ENCODE data around the gene SLBP. TPM values are rescaled to one million over a fixed set of nuclear protein-coding genes. Genes with fewer than 3 reads are reported as not detected.

The SLBP gene
- total and polyA plus RNA-seq, 2 donors (not counting 1 experiment from before 2014, with no cell fraction given) = 19.4 to 31.8 TPM

DNA sequence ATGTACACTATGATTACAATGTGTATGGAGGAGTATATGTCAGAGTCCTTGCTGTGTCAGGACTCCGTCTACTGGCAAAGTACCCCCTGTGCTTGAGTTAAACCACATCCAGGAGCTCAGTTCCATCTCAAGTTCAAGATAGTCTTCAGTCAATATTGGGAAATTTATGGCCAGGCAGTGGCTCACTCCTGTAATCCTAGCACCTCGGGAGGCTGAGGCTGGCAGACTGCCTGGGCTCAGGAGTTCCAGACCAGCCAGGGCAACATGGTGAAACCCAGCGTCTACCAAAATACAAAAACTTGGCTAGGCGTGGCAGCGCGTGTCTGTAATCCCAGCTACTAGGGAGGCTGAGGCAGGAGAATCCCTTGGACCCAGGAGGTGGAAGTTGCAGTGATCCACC is 5.8 kb downstream of the SLBP start:
- 100% methylated on average over 4 of the region's 6 CpGs for WGBS (ENCODE audit: insufficient coverage)
- Histone ChIP-seq H3K27ac (ENCODE audit: low read length in 2 of 2) (no peak overlapping the region), H3K36me3 (replicated peaks in 1 of 2; ENCODE audit: control extremely low read depth in 1 of 2, control insufficient read depth in 1 of 2, extremely low read depth in 1 of 2, insufficient read depth in 2 of 2, low read length in 1 of 2) (peaks cover 0 to 27% of the 10 kb centered on the region in 2 experiments), H3K79me2 (ENCODE audit: control insufficient read depth, insufficient read depth, low read length) (peaks cover 97% of the 10 kb centered on the region), H3K27me3 (replicated peaks in 1 of 4; ENCODE audit: control extremely low read depth in 1 of 4, control insufficient read depth in 3 of 4, insufficient read depth in 4 of 4, low read length in 3 of 4) (no peaks in the 10 kb centered on the region), H3K4me3 (ENCODE audit: control extremely low read depth in 1 of 5, extremely low read depth in 1 of 5, insufficient read depth in 1 of 5, low read depth in 2 of 5, low read length in 4 of 5) (no peak overlapping the region), H2AFZ (ENCODE audit: insufficient read depth, low read depth, low read length, poor library complexity, severe bottlenecking) (no peak overlapping the region), H3K4me2 (replicated peaks; ENCODE audit: low read depth, low read length, poor library complexity, severe bottlenecking) (no peak overlapping the region), H3K4me1 (ENCODE audit: control insufficient read depth in 2 of 2, insufficient read depth in 2 of 2, low read length in 2 of 2) (peaks cover 13 to 16% of the 10 kb centered on the region in 2 donors), H3K9me3 (ENCODE audit: control extremely low read depth in 1 of 3, control insufficient read depth in 2 of 3, insufficient read depth in 1 of 3, low read length in 2 of 3) (no peaks in the 10 kb centered on the region), H4K20me1 (ENCODE audit: control insufficient read depth, insufficient read depth, low read length, poor library complexity, severe bottlenecking) (peaks cover 56% of the 10 kb centered on the region), H3K9ac (ENCODE audit: low read length) (no peak overlapping the region)
- CTCF ChIA-PET = interaction anchor here (1.3 to 5.5 kb wide), 2 partner anchors 13 to 23 kb away, joined by 3 to 54 read pairs; no protein-coding TSS in a partner anchor
- TF ChIP-seq, protein P1, sequence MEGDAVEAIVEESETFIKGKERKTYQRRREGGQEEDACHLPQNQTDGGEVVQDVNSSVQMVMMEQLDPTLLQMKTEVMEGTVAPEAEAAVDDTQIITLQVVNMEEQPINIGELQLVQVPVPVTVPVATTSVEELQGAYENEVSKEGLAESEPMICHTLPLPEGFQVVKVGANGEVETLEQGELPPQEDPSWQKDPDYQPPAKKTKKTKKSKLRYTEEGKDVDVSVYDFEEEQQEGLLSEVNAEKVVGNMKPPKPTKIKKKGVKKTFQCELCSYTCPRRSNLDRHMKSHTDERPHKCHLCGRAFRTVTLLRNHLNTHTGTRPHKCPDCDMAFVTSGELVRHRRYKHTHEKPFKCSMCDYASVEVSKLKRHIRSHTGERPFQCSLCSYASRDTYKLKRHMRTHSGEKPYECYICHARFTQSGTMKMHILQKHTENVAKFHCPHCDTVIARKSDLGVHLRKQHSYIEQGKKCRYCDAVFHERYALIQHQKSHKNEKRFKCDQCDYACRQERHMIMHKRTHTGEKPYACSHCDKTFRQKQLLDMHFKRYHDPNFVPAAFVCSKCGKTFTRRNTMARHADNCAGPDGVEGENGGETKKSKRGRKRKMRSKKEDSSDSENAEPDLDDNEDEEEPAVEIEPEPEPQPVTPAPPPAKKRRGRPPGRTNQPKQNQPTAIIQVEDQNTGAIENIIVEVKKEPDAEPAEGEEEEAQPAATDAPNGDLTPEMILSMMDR (IDR thresholded peaks at IDR 0.05) = no peak
- no peak for TF ChIP-seq EZH2 (IDR thresholded peaks at IDR 0.05; ENCODE audit: borderline replicate concordance, insufficient read depth, low read depth, low read length, poor library complexity, severe bottlenecking)
- Mint-ChIP-seq H3K4me3 (no peak overlapping the region), H3K4me1 (peaks cover 32% of the 10 kb centered on the region), H3K27ac (no peak overlapping the region), H3K9me3 (ENCODE audit: insufficient read depth) (no peaks in the 10 kb centered on the region), H3K27me3 (no peaks in the 10 kb centered on the region)
- no peak for DNase-seq
- intact Hi-C loops (cut with micrococcal nuclease) = no loop called here
- no peak for ATAC-seq (ENCODE audit: low read depth)
- POLR2A ChIA-PET = no interaction called here

DNA sequence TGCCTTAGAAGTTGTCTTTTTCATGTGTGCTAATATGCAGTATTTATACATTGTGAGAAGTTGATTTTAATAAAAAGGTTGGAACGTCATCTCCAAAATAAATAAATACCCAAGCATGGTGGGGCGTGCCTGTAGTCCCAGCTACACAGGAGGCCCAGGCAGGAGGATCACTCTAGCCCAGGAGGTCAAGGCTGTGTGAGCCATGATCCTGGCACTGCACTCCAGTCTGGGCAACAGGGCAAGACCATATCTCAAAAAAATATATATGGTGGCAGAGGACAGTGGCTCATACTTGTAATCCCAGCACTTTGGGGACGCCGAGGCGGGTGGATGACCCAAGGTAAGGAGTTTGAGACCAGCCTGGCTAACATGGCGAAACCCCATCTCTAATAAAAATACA is 6.4 kb downstream of the SLBP start:
- 100% methylated on average over 1 of the region's 6 CpGs for WGBS (ENCODE audit: insufficient coverage)
- Histone ChIP-seq H3K9ac (ENCODE audit: low read length) (no peak overlapping the region), H3K4me2 (replicated peaks; ENCODE audit: low read depth, low read length, poor library complexity, severe bottlenecking) (no peak overlapping the region), H3K36me3 (replicated peaks in 1 of 2; ENCODE audit: control extremely low read depth in 1 of 2, control insufficient read depth in 1 of 2, extremely low read depth in 1 of 2, insufficient read depth in 2 of 2, low read length in 1 of 2) (peaks cover 0 to 29% of the 10 kb centered on the region in 2 experiments), H4K20me1 (ENCODE audit: control insufficient read depth, insufficient read depth, low read length, poor library complexity, severe bottlenecking) (peaks cover 50% of the 10 kb centered on the region), H3K9me3 (ENCODE audit: control extremely low read depth in 1 of 3, control insufficient read depth in 2 of 3, insufficient read depth in 1 of 3, low read length in 2 of 3) (no peaks in the 10 kb centered on the region), H3K27me3 (replicated peaks in 1 of 4; ENCODE audit: control extremely low read depth in 1 of 4, control insufficient read depth in 3 of 4, insufficient read depth in 4 of 4, low read length in 3 of 4) (no peaks in the 10 kb centered on the region), H3K4me1 (ENCODE audit: control insufficient read depth in 2 of 2, insufficient read depth in 2 of 2, low read length in 2 of 2) (peaks cover 7 to 10% of the 10 kb centered on the region in 2 donors), H2AFZ (ENCODE audit: insufficient read depth, low read depth, low read length, poor library complexity, severe bottlenecking) (no peak overlapping the region), H3K79me2 (ENCODE audit: control insufficient read depth, insufficient read depth, low read length) (peaks cover 97% of the 10 kb centered on the region), H3K4me3 (ENCODE audit: control extremely low read depth in 1 of 5, extremely low read depth in 1 of 5, insufficient read depth in 1 of 5, low read depth in 2 of 5, low read length in 4 of 5) (no peak overlapping the region), H3K27ac (ENCODE audit: low read length in 2 of 2) (no peak overlapping the region)
- intact Hi-C loops (cut with micrococcal nuclease) = no loop called here
- no peak overlapping the region for H3K27ac Mint-ChIP-seq
- TF ChIP-seq EZH2 (IDR thresholded peaks at IDR 0.05; ENCODE audit: borderline replicate concordance, insufficient read depth, low read depth, low read length, poor library complexity, severe bottlenecking) = no peak
- TF ChIP-seq, protein P1 (IDR thresholded peaks at IDR 0.05) = no peak
- no peak overlapping the region for H3K4me3 Mint-ChIP-seq
- ChIA-PET CTCF (interaction anchor here (5.5 kb wide), 1 partner anchor 12 kb away, joined by 54 read pairs; no protein-coding TSS in a partner anchor), POLR2A (no interaction called here)
- H3K27me3 Mint-ChIP-seq = no peaks in the 10 kb centered on the region
- DNase-seq (no peak), ATAC-seq (ENCODE audit: low read depth) (no peak)
- H3K4me1 Mint-ChIP-seq = peaks cover 27% of the 10 kb centered on the region
- no peaks in the 10 kb centered on the region for H3K9me3 Mint-ChIP-seq (ENCODE audit: insufficient read depth)

All from B cell (primary cell).